Thyroid gland (tissue), 4 donors: Measurements from ENCODE around the gene RUSC2.

ENCODE experiments used
- CTCF ChIP-seq, 6 experiments: fragments of 200-600 bp in 3 of 6; fragments of 450-650 bp in 3 of 6; sonication (generic) in 3 of 6; IDR thresholded peaks; one replicate each; pipeline ENCODE4 v1.5.1; 2016 to 2019; ENCODE audit warnings: antibody characterized with exemption in 6 of 6, mild to moderate bottlenecking in 2 of 6, inconsistent platforms in 1 of 6, moderate library complexity in 1 of 6
- POLR2A ChIP-seq, 2 donors: fragments of 450-650 bp; IDR thresholded peaks; one replicate each; pipeline ENCODE4 v1.6.1; 2017; ENCODE audit warnings: antibody characterized with exemption in 2 of 2, mild to moderate bottlenecking in 2 of 2, moderate library complexity in 1 of 2

GRCh38 chr9:35452481-35452880 lies 37.4 kb upstream of the RUSC2 start:
- no peak for TF ChIP-seq CTCF (IDR thresholded peaks at IDR 0.05)
- TF ChIP-seq POLR2A (IDR thresholded peaks at IDR 0.05): no peak
